Measurements from ENCODE around the gene AVPR2.

The AVPR2 gene

DNA sequence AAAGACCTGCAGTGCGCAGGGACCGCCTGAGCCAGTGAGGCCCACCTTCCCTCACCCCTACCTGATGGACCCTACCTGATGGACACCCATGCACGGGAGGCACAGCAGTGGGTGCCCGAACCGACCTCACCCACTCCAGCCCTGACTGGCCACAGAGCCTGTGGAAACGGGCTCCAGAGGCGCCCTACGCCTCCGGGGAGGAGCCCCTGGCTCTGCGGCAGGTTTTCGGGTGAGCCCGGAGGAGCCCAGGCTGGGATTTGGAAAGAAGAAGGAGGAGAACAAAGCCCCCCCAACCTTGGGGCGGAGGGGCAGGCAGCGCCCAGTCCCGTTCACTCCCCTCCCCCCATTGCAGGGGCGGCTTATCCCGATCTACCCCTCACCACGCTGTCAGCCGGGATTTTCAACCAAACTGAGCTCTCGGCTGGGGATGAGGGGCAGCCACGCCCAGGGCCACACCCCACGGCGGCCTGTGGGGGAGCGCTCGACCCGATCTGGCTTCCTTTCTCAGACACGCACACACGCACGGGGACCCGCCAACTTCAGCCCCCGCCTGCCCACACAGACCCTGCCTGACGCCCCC is 19.2 kb upstream of the AVPR2 start:
- TF ChIP-seq EP300 (IDR thresholded peaks at IDR 0.05; ENCODE audit: borderline replicate concordance) (no peak), CREB1 (IDR thresholded peaks at IDR 0.05; ENCODE audit: low read depth) (no peak), TCF12 (IDR thresholded peaks at IDR 0.05; ENCODE audit: low read depth) (no peak), TEAD4 (IDR thresholded peaks at IDR 0.05) (no peak), FOXM1 (IDR thresholded peaks at IDR 0.05; ENCODE audit: borderline replicate concordance, low read depth) (no peak), TAF1 (IDR thresholded peaks at IDR 0.05; ENCODE audit: low read depth) (no peak), RAD21 (IDR thresholded peaks at IDR 0.05; ENCODE audit: low read depth) (no peak), EGR1 (IDR thresholded peaks at IDR 0.05) (no peak), NFIC (IDR thresholded peaks at IDR 0.05) (no peak), ZBTB7A (IDR thresholded peaks at IDR 0.05; ENCODE audit: low read depth) (no peak)
- TF ChIP-seq, protein P1, sequence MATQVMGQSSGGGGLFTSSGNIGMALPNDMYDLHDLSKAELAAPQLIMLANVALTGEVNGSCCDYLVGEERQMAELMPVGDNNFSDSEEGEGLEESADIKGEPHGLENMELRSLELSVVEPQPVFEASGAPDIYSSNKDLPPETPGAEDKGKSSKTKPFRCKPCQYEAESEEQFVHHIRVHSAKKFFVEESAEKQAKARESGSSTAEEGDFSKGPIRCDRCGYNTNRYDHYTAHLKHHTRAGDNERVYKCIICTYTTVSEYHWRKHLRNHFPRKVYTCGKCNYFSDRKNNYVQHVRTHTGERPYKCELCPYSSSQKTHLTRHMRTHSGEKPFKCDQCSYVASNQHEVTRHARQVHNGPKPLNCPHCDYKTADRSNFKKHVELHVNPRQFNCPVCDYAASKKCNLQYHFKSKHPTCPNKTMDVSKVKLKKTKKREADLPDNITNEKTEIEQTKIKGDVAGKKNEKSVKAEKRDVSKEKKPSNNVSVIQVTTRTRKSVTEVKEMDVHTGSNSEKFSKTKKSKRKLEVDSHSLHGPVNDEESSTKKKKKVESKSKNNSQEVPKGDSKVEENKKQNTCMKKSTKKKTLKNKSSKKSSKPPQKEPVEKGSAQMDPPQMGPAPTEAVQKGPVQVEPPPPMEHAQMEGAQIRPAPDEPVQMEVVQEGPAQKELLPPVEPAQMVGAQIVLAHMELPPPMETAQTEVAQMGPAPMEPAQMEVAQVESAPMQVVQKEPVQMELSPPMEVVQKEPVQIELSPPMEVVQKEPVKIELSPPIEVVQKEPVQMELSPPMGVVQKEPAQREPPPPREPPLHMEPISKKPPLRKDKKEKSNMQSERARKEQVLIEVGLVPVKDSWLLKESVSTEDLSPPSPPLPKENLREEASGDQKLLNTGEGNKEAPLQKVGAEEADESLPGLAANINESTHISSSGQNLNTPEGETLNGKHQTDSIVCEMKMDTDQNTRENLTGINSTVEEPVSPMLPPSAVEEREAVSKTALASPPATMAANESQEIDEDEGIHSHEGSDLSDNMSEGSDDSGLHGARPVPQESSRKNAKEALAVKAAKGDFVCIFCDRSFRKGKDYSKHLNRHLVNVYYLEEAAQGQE (IDR thresholded peaks at IDR 0.05; ENCODE audit: low read depth), result no peak
- TF ChIP-seq, protein P2, sequence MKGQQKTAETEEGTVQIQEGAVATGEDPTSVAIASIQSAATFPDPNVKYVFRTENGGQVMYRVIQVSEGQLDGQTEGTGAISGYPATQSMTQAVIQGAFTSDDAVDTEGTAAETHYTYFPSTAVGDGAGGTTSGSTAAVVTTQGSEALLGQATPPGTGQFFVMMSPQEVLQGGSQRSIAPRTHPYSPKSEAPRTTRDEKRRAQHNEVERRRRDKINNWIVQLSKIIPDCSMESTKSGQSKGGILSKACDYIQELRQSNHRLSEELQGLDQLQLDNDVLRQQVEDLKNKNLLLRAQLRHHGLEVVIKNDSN (IDR thresholded peaks at IDR 0.05), result no peak
- TF ChIP-seq, protein P3, sequence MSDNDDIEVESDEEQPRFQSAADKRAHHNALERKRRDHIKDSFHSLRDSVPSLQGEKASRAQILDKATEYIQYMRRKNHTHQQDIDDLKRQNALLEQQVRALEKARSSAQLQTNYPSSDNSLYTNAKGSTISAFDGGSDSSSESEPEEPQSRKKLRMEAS (IDR thresholded peaks at IDR 0.05), result no peak

DNA sequence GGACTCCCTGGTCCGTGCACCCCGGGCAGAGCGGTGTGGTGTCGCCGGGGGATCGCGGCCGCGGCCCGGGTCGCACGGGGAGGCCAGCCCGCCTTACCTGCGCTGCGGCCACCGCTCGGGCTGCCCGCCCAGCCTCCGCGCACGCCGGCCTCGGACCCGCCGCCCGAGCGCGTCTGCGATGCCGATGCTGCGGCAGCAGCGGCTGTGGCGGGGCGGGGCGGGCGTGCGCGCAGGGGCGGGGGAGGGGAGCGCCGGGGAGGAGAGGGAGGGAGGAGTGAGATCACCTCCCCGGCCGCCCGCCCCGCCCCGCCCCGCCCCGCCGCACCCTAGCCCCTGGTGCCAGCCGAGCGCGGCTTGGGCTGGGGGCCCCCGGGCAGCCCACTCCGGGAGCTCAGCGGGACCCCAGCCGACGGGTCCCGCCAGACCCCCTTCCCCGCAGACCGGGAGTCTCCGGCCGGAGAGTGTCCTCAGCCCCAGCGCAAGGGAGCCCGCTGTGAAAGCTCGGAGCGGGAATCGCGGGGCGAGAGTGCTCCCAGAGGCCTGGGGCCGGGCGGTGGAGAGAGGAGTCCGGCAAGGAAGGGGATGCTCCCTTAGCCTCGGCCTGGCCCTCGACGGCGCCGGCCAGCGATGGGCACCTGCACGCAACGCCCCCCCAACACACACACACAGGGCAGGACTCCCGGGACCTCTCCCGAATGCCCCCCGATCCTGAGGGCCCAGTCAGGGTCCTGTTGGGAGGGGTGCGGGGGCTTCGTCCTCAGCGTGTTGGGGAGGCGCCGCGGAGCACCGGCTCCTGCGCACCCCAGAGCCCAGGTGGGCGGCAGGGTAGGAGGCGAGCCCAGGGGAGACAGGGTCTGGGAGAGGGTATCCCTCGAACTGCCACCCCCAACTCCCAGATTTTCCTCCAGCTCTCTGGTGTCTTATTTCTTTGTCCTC is 18.2 kb upstream of the AVPR2 start, which contains the start of gene L1CAM:
Gene L1CAM (minus strand): TSS at position 206 of the 936 bp plus-strand sequence. CDS start 10,337 bp downstream, outside the sequence.
- TF ChIP-seq TAF1 (IDR thresholded peaks at IDR 0.05; ENCODE audit: low read depth) (no peak), EP300 (IDR thresholded peaks at IDR 0.05; ENCODE audit: borderline replicate concordance) (no peak), FOXM1 (IDR thresholded peaks at IDR 0.05; ENCODE audit: borderline replicate concordance, low read depth) (no peak)
- TF ChIP-seq, protein P1 (IDR thresholded peaks at IDR 0.05; ENCODE audit: low read depth), result no peak

DNA sequence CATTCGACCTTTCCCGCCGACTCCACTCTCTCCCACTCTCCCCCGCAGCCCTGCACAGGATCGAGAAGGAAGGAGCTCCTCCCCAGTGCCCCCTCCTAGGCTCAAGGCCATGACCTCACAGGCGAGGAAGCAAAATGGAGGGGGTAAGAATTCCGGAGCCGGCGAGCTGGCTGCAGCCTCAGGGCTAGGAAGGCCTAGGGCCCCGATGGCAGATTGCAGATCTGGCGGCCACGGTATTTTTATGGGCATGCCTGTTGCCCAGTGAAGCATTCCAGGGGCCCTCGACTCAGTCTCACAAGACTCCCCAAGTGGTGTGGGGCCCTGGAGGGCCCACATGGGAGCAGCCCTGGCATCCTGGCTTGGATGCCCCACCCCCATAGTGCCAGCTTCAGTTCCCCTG is 17.6 kb upstream of the AVPR2 start:
- peak; percentile 73 for TF ChIP-seq TEAD4 (IDR thresholded peaks at IDR 0.05)
- no peak for TF ChIP-seq CREB1 (IDR thresholded peaks at IDR 0.05; ENCODE audit: low read depth)
- TF ChIP-seq EP300 (IDR thresholded peaks at IDR 0.05; ENCODE audit: borderline replicate concordance), result 0 out of 2 replicates have a peak, but pooled peaks have one; percentile 8
- no peak for TF ChIP-seq RAD21 (IDR thresholded peaks at IDR 0.05; ENCODE audit: low read depth)
- TF ChIP-seq FOXM1 (IDR thresholded peaks at IDR 0.05; ENCODE audit: borderline replicate concordance, low read depth), result no peak
- no peak for TF ChIP-seq TCF12 (IDR thresholded peaks at IDR 0.05; ENCODE audit: low read depth)
- no peak for TF ChIP-seq EGR1 (IDR thresholded peaks at IDR 0.05)
- TF ChIP-seq, protein P2 (IDR thresholded peaks at IDR 0.05), result no peak

DNA sequence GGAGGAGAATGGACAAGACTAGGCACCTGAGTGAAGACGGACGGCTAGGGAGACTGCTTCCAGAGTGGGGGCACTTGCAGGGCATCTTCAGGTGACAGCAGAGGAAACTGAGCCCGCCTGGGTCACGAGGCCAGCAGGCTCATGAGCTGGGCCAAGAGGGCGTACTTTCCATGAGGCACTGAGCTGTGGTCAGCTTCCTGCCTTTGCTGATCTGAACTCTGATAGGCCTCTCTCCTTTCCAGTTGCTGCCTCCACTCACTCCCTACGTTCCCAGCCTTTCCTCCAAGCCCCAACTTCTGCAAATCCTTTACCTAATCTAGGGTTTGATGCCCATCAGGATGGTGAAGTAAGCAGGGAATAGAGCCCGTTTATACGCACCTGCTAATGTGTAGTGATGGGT is 17.1 kb upstream of the AVPR2 start:
- TF ChIP-seq EGR1 (IDR thresholded peaks at IDR 0.05), result no peak
- no peak for TF ChIP-seq TAF1 (IDR thresholded peaks at IDR 0.05; ENCODE audit: low read depth)
- TF ChIP-seq CEBPB (IDR thresholded peaks at IDR 0.05), result no peak
- TF ChIP-seq, protein P2 (IDR thresholded peaks at IDR 0.05), result no peak

DNA sequence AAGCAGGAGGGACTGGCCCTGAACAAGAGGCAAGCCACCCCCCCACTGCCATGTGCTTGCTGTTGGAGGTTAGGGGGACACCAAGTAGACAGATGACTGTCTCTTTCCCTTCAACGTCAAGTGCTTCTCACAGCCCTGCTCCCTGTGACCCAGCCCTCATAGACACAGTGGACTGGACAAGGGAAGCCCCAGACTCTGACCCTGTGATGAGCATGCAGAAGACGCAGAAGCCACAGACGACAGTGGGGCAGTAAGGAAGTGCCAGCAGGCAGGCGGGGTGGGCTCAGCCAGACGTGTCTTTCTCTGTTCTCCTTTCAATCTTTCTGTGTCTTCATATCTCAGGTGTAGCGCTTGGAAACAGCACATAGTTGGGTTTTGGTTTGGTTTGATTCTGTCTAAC is 16.1 kb upstream of the AVPR2 start:
- TF ChIP-seq, protein P1 (IDR thresholded peaks at IDR 0.05; ENCODE audit: low read depth), result no peak
- no peak for TF ChIP-seq TAF1 (IDR thresholded peaks at IDR 0.05; ENCODE audit: low read depth)
- TF ChIP-seq RAD21 (IDR thresholded peaks at IDR 0.05; ENCODE audit: low read depth), result no peak
- TF ChIP-seq EP300 (IDR thresholded peaks at IDR 0.05; ENCODE audit: borderline replicate concordance), result no peak
- no peak for TF ChIP-seq YY1 (IDR thresholded peaks at IDR 0.05; ENCODE audit: low read depth)
- no peak for TF ChIP-seq EGR1 (IDR thresholded peaks at IDR 0.05)
- no peak for TF ChIP-seq TEAD4 (IDR thresholded peaks at IDR 0.05)
- no peak for TF ChIP-seq FOXM1 (IDR thresholded peaks at IDR 0.05; ENCODE audit: borderline replicate concordance, low read depth)
- TF ChIP-seq CREB1 (IDR thresholded peaks at IDR 0.05; ENCODE audit: low read depth), result no peak
- TF ChIP-seq, protein P2 (IDR thresholded peaks at IDR 0.05), result no peak

Measured in Ishikawa (cell line).